ENCODE data around the gene AGAP3. TPM values are rescaled to one million over a fixed set of nuclear protein-coding genes. Genes with fewer than 3 reads are reported as not detected.

AGAP3 gene
- total RNA-seq, 1 experiment from 2014 or later: 126 TPM

DNA sequence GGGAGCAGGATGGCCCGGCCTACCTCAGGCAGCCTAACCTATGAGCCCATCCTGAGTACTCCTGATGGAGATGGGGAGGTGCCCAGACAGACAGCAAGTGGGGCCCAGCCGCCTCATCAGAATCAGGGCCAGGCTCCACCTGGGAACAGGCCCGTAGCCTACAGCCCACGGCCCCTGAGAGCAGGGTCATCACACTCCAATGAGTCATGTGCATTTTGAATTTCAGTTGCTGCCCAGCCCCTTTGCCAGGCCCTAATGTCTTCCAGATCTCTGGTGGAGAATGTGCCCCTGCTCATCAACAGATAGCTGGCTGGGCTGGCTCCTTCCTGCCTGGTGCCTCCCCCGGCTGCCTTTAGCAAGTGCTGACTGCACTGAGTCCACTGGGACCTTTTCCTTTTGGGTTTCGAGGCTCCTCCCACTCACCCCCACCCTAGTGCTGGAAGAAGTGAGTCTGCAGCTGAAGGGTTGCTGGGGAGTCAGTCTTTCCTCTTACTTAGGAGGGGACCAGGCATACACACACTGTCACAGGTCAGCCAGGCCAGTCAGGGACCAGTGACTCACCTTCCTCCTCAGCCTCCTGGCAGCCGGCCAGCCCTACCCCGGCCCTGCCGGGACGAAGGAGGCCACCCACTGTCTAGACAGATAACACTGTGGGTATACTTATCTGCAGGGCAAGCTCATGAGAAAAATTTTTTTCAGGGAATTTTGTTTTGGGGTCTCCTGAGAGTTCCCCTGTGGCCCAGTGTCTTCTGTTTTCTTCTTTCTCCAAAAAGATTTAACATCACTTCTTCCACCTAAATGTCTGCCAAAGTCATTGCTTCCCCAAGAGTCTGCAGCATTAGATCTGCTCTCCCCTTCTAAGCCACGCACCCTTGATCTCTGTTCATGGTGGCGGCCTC is 47.1 kb upstream of the AGAP3 start:
- DNase-seq (ENCODE audit: low read depth, low spot score) (no peak), ATAC-seq (peak; percentile 82)
- no TSS peak for BruUV-seq (replicated peaks)
- ChIA-PET POLR2A (interaction anchor here (0.6 to 2.3 kb wide), 2 partner anchors 11 to 22 kb away, joined by 3 to 11 read pairs; partner anchors contain the start of gene ABCB8), RAD21 (ENCODE audit: low non-redundant PET in 1 of 2, low total read pairs in 2 of 2, uncharacterized antibody in 2 of 2, unreplicated experiment in 2 of 2) (no interaction called here), CTCF (no interaction called here)
- intact Hi-C loops (cut with micrococcal nuclease): no loop called here
- no peaks in the 10 kb centered on the region for H3K9me2 ChIP-seq (ENCODE audit: insufficient read depth)
- H3K4me2 ChIP-seq (ENCODE audit: low read length): peak overlapping the region; percentile 56
- H3K9me3 ChIP-seq (ENCODE audit: control insufficient read depth in 1 of 2, insufficient read depth in 1 of 2, low read depth in 1 of 2, low read length in 2 of 2): no peaks in the 10 kb centered on the region
- H2AFZ ChIP-seq (ENCODE audit: low read depth, low read length, poor library complexity, severe bottlenecking): no peak overlapping the region
- H3K4me3 ChIP-seq (replicated peaks in 1 of 2; ENCODE audit: low read depth in 1 of 2, low read length in 2 of 2): peak overlapping the region in 1 of 2 experiments; percentile 7; a peak in 2 of 4 replicates
- H3K27me3 ChIP-seq (ENCODE audit: insufficient read depth, low read length): no peaks in the 10 kb centered on the region
- no peaks in the 10 kb centered on the region for H4K20me1 ChIP-seq (ENCODE audit: insufficient read depth)
- H3K36me3 ChIP-seq (ENCODE audit: control insufficient read depth in 1 of 2, insufficient read depth in 2 of 2, low read length in 2 of 2): peaks cover 3 to 10% of the 10 kb centered on the region in 2 experiments; a peak in 2 of 4 replicates
- H3K79me2 ChIP-seq (ENCODE audit: insufficient read depth, low read length): no peaks in the 10 kb centered on the region
- TF ChIP-seq CBX3 (IDR thresholded peaks at IDR 0.05; ENCODE audit: low read depth): no peak
- peak; percentile 78; the same call in 1 of the 2 replicates for TF ChIP-seq SP1 (IDR thresholded peaks at IDR 0.05; ENCODE audit: low read depth)
- TF ChIP-seq RAD21 (IDR thresholded peaks at IDR 0.05; ENCODE audit: low read depth): no peak
- TF ChIP-seq YY1 (IDR thresholded peaks at IDR 0.05; ENCODE audit: extremely low read depth, insufficient replicate concordance, low read depth, low read length): no peak
- no peak for TF ChIP-seq TCF7L2 (IDR thresholded peaks at IDR 0.05; ENCODE audit: borderline replicate concordance, extremely low read depth, insufficient read depth, insufficient read length)
- TF ChIP-seq, protein P1, sequence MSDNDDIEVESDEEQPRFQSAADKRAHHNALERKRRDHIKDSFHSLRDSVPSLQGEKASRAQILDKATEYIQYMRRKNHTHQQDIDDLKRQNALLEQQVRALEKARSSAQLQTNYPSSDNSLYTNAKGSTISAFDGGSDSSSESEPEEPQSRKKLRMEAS (IDR thresholded peaks at IDR 0.05): no peak
- peak; percentile 69 for TF ChIP-seq EGR1 (IDR thresholded peaks at IDR 0.05; ENCODE audit: low read depth)
- TF ChIP-seq, protein P2, sequence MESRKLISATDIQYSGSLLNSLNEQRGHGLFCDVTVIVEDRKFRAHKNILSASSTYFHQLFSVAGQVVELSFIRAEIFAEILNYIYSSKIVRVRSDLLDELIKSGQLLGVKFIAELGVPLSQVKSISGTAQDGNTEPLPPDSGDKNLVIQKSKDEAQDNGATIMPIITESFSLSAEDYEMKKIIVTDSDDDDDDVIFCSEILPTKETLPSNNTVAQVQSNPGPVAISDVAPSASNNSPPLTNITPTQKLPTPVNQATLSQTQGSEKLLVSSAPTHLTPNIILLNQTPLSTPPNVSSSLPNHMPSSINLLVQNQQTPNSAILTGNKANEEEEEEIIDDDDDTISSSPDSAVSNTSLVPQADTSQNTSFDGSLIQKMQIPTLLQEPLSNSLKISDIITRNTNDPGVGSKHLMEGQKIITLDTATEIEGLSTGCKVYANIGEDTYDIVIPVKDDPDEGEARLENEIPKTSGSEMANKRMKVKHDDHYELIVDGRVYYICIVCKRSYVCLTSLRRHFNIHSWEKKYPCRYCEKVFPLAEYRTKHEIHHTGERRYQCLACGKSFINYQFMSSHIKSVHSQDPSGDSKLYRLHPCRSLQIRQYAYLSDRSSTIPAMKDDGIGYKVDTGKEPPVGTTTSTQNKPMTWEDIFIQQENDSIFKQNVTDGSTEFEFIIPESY (IDR thresholded peaks at IDR 0.05; ENCODE audit: extremely low read depth, insufficient replicate concordance, low read length): no peak
- TF ChIP-seq POLR2AphosphoS5 (IDR thresholded peaks at IDR 0.05; ENCODE audit: low read depth, low read length): peak; percentile 55
- TF ChIP-seq FOSL1 (IDR thresholded peaks at IDR 0.05; ENCODE audit: low read depth): peak; percentile 89
- TF ChIP-seq ZNF274 (IDR thresholded peaks at IDR 0.05; ENCODE audit: low read depth, low read length): no peak
- no peak for TF ChIP-seq SRF (IDR thresholded peaks at IDR 0.05; ENCODE audit: low read depth)
- no peak for TF ChIP-seq CEBPB (IDR thresholded peaks at IDR 0.05; ENCODE audit: low read depth)
- TF ChIP-seq EZH2 (IDR thresholded peaks at IDR 0.05): no peak
- TF ChIP-seq ZFX (IDR thresholded peaks at IDR 0.05): no peak
- TF ChIP-seq JUND (IDR thresholded peaks at IDR 0.05): peak; percentile 90
- TF ChIP-seq ELF1 (IDR thresholded peaks at IDR 0.05; ENCODE audit: borderline replicate concordance, low read depth): no peak
- TF ChIP-seq, protein P3, sequence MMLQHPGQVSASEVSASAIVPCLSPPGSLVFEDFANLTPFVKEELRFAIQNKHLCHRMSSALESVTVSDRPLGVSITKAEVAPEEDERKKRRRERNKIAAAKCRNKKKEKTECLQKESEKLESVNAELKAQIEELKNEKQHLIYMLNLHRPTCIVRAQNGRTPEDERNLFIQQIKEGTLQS (IDR thresholded peaks at IDR 0.05): no peak
- TF ChIP-seq, protein P4, sequence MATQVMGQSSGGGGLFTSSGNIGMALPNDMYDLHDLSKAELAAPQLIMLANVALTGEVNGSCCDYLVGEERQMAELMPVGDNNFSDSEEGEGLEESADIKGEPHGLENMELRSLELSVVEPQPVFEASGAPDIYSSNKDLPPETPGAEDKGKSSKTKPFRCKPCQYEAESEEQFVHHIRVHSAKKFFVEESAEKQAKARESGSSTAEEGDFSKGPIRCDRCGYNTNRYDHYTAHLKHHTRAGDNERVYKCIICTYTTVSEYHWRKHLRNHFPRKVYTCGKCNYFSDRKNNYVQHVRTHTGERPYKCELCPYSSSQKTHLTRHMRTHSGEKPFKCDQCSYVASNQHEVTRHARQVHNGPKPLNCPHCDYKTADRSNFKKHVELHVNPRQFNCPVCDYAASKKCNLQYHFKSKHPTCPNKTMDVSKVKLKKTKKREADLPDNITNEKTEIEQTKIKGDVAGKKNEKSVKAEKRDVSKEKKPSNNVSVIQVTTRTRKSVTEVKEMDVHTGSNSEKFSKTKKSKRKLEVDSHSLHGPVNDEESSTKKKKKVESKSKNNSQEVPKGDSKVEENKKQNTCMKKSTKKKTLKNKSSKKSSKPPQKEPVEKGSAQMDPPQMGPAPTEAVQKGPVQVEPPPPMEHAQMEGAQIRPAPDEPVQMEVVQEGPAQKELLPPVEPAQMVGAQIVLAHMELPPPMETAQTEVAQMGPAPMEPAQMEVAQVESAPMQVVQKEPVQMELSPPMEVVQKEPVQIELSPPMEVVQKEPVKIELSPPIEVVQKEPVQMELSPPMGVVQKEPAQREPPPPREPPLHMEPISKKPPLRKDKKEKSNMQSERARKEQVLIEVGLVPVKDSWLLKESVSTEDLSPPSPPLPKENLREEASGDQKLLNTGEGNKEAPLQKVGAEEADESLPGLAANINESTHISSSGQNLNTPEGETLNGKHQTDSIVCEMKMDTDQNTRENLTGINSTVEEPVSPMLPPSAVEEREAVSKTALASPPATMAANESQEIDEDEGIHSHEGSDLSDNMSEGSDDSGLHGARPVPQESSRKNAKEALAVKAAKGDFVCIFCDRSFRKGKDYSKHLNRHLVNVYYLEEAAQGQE (IDR thresholded peaks at IDR 0.05; ENCODE audit: low read depth): no peak
- H3K27ac ChIP-seq (ENCODE audit: low read depth, low read length): peak overlapping the region; percentile 28
- peaks cover 16 to 19% of the 10 kb centered on the region in 2 experiments for H3K4me1 ChIP-seq (ENCODE audit: control insufficient read depth in 1 of 2, insufficient read depth in 2 of 2, low read length in 2 of 2)
- H3K9ac ChIP-seq (ENCODE audit: low read length): peak overlapping the region; percentile 29; the same call in 1 of the 2 replicates
